ENCODE data around the gene EPHB1. TPM values are rescaled to one million over a fixed set of nuclear protein-coding genes. Genes with fewer than 3 reads are reported as not detected.

Gene EPHB1
- total RNA-seq, 1 experiment from 2014 or later = 2.8 TPM

DNA sequence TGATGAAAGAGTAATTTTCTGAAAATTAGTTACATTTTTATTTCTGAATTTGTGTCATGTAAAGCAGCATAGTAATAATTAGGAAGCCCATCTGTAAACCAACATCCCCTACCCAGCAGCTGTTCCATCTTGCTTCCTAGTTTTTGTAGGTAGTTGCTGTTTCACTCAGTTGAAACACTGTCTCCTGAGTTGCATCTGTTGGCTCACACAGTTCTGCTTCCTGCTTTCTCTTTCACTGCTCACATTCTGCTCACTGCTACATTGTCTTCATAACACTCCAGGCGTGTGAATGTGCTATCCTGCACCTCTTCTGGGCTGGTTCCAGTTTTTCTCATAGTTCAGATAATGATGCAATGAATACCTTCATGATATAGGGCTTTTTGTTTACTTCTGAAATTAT lies 123.4 kb downstream of the EPHB1 start:
- Mint-ChIP-seq H3K27ac (no peak overlapping the region), H3K27me3 (ENCODE audit: low read depth) (peaks cover 9% of the 10 kb centered on the region), H3K4me1 (peaks cover 3 to 12% of the 10 kb centered on the region in 2 experiments; a peak in 3 of 4 replicates), H3K4me3 (no peak overlapping the region), H3K9me3 (peaks cover 0 to 6% of the 10 kb centered on the region in 2 experiments; a peak in 2 of 5 replicates), H3K36me3 (ENCODE audit: insufficient read depth in 1 of 3, low read depth in 3 of 3) (peaks cover 0 to 9% (median 0%) of the 10 kb centered on the region in 3 experiments; a peak in 3 of 7 replicates)
- Histone ChIP-seq H4K91ac (ENCODE audit: insufficient read length, low read depth, low read length) (no peak overlapping the region), H3K79me1 (ENCODE audit: insufficient read depth, low read depth, low read length, poor library complexity, severe bottlenecking) (no peaks in the 10 kb centered on the region), H2BK15ac (ENCODE audit: low read depth, low read length) (no peak overlapping the region), H4K8ac (replicated peaks; ENCODE audit: insufficient read length, low read depth, low read length) (no peak overlapping the region), H2BK12ac (ENCODE audit: insufficient read length, low read depth, low read length) (no peak overlapping the region), H3K4me1 (ENCODE audit: insufficient read depth, low read length) (no peaks in the 10 kb centered on the region), H3K4me2 (ENCODE audit: insufficient read depth, insufficient read length, low read length) (no peak overlapping the region), H3K9me3 (ENCODE audit: control insufficient read depth, low read depth, low read length) (no peaks in the 10 kb centered on the region), H2AFZ (ENCODE audit: low read length) (no peak overlapping the region), H3K23me2 (ENCODE audit: insufficient read length, low read depth, low read length, poor library complexity, severe bottlenecking) (no peaks in the 10 kb centered on the region), H3K27me3 (ENCODE audit: insufficient read depth, low read length) (no peaks in the 10 kb centered on the region), H3K14ac (ENCODE audit: insufficient read depth, low read length) (no peak overlapping the region), H3T11ph (ENCODE audit: low read length) (no peak overlapping the region), H4K20me1 (ENCODE audit: control insufficient read depth, insufficient read depth, insufficient read length) (no peaks in the 10 kb centered on the region), H3K79me2 (ENCODE audit: insufficient read depth, low read length) (no peaks in the 10 kb centered on the region), H3K23ac (ENCODE audit: insufficient read length, low read depth, low read length) (no peak overlapping the region), H4K5ac (ENCODE audit: insufficient read length, low read depth, low read length) (no peak overlapping the region), H2BK5ac (ENCODE audit: insufficient read length, low read length) (no peak overlapping the region), H3K4ac (ENCODE audit: low read depth, low read length) (no peak overlapping the region), H2AK5ac (ENCODE audit: insufficient read length, low read length) (no peak overlapping the region), H2BK20ac (ENCODE audit: low read depth, low read length, poor library complexity, severe bottlenecking) (no peak overlapping the region), H3K9ac (ENCODE audit: extremely low read depth, insufficient read length, low read length) (no peak overlapping the region), H2BK120ac (ENCODE audit: low read depth, low read length, poor library complexity, severe bottlenecking) (no peak overlapping the region), H3K56ac (ENCODE audit: insufficient read length, low read depth, low read length) (no peak overlapping the region), H3K27ac (ENCODE audit: insufficient read length, low read depth, low read length) (no peak overlapping the region), H3K18ac (ENCODE audit: insufficient read length, low read depth, low read length) (no peak overlapping the region)
- WGBS (ENCODE audit: extremely low coverage, insufficient read length, low lambda C conversion rate) = no CpG with 5 or more reads among the region's 1 CpG
- DNase-seq = no peak
- TF ChIP-seq, protein P1, sequence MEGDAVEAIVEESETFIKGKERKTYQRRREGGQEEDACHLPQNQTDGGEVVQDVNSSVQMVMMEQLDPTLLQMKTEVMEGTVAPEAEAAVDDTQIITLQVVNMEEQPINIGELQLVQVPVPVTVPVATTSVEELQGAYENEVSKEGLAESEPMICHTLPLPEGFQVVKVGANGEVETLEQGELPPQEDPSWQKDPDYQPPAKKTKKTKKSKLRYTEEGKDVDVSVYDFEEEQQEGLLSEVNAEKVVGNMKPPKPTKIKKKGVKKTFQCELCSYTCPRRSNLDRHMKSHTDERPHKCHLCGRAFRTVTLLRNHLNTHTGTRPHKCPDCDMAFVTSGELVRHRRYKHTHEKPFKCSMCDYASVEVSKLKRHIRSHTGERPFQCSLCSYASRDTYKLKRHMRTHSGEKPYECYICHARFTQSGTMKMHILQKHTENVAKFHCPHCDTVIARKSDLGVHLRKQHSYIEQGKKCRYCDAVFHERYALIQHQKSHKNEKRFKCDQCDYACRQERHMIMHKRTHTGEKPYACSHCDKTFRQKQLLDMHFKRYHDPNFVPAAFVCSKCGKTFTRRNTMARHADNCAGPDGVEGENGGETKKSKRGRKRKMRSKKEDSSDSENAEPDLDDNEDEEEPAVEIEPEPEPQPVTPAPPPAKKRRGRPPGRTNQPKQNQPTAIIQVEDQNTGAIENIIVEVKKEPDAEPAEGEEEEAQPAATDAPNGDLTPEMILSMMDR (conservative IDR thresholded peaks at IDR 0.05) = no peak

Data from H9 (cell line).